GM23338 (cell line): ENCODE data around the gene NCAPD3. TPM values are rescaled to one million over a fixed set of nuclear protein-coding genes. Genes with fewer than 3 reads are reported as not detected.

Source experiments
- ATAC-seq: fragments of 200-7000 bp; cut with Tn5 transposase; 3 replicates; pipeline ENCODE4 v1.9.1; 2020
- DNase-seq: peaks from one replicate; pipeline ENCODE4 v3.0.0-alpha.2; 2015; ENCODE audit warnings: low spot score
- H2AFZ ChIP-seq: fragments of 200-600 bp; sonication (generic); 2 replicates; pipeline ENCODE4 v1.8.0; 2016; ENCODE audit warnings: antibody characterized with exemption, mild to moderate bottlenecking, moderate library complexity
- H3F3A ChIP-seq: fragments of 200-600 bp; sonication (generic); replicated peaks from 2 replicates; pipeline ENCODE4 v1.8.0; 2017; ENCODE audit warnings: antibody characterized with exemption, mixed run types, low read depth
- H3K27ac ChIP-seq: fragments of 200-600 bp; sonication (generic); 2 replicates; pipeline ENCODE4 v1.6.1; 2016; ENCODE audit warnings: low read depth
- H3K27me3 ChIP-seq: fragments of 200-600 bp; sonication (generic); 2 replicates; pipeline ENCODE4 v1.8.0; 2016; ENCODE audit warnings: mild to moderate bottlenecking, mixed run types, moderate library complexity; ENCODE audit not compliant: insufficient read depth
- H3K36me3 ChIP-seq: fragments of 200-600 bp; sonication (generic); 2 replicates; pipeline ENCODE4 v1.8.0; 2016; ENCODE audit warnings: mild to moderate bottlenecking; ENCODE audit not compliant: insufficient read depth
- H3K4me1 ChIP-seq: fragments of 200-600 bp; sonication (generic); 2 replicates; pipeline ENCODE4 v1.8.0; 2016; ENCODE audit warnings: mild to moderate bottlenecking, moderate library complexity; ENCODE audit not compliant: insufficient read depth
- H3K4me2 ChIP-seq: fragments of 200-600 bp; sonication (generic); 2 replicates; pipeline ENCODE4 v1.7.1; 2017; ENCODE audit warnings: mixed run types
- H3K4me3 ChIP-seq: fragments of 200-600 bp; sonication (generic); 2 replicates; pipeline ENCODE4 v1.6.1; 2016; ENCODE audit warnings: mixed run types
- H3K79me2 ChIP-seq: fragments of 200-600 bp; sonication (generic); replicated peaks from 2 replicates; pipeline ENCODE4 v1.8.0; 2017; ENCODE audit warnings: mild to moderate bottlenecking; ENCODE audit not compliant: insufficient read depth
- H3K9me2 ChIP-seq: fragments of 200-600 bp; sonication (generic); 2 replicates; pipeline ENCODE4 v1.8.0; 2017; ENCODE audit not compliant: insufficient read depth
- H4K20me1 ChIP-seq: fragments of 200-600 bp; sonication (generic); replicated peaks from 2 replicates; pipeline ENCODE4 v1.8.0; 2017; ENCODE audit warnings: mild to moderate bottlenecking; ENCODE audit not compliant: insufficient read depth
- H3K27ac Mint-ChIP-seq: 2 replicates; pipeline ENCODE4 v1.8.0; 2020; ENCODE audit warnings: inconsistent platforms, mild to moderate bottlenecking, moderate library complexity, mixed read lengths
- H3K27me3 Mint-ChIP-seq: 3 replicates; pipeline ENCODE4 v1.8.0; 2022; ENCODE audit warnings: low read depth, mild to moderate bottlenecking, moderate library complexity, mixed read lengths, inconsistent platforms; ENCODE audit not compliant: insufficient read depth, poor library complexity
- H3K36me3 Mint-ChIP-seq: 3 replicates; pipeline ENCODE4 v1.8.0; 2021; ENCODE audit warnings: low read depth, mild to moderate bottlenecking, inconsistent platforms, moderate library complexity, mixed read lengths
- H3K4me1 Mint-ChIP-seq: 3 replicates; pipeline ENCODE4 v1.8.0; 2020; ENCODE audit warnings: mild to moderate bottlenecking, inconsistent platforms, mixed read lengths
- H3K4me3 Mint-ChIP-seq: 3 replicates; pipeline ENCODE4 v1.8.0; 2021; ENCODE audit warnings: moderate library complexity, mild to moderate bottlenecking, inconsistent platforms, mixed read lengths
- H3K9me3 Mint-ChIP-seq: 3 replicates; pipeline ENCODE4 v1.8.0; 2020; ENCODE audit warnings: moderate library complexity, mild to moderate bottlenecking, inconsistent platforms, mixed read lengths
- CREB1 ChIP-seq: fragments of 250-450 bp; sonication (Bioruptor Pico); IDR thresholded peaks from 2 replicates; pipeline ENCODE4 v1.5.0; 2020; ENCODE audit warnings: low read depth, mild to moderate bottlenecking, moderate library complexity
- CTCF ChIP-seq, 2 experiments: fragments of 200-600 bp in 1 of 2; sonication (generic) in 1 of 2; conservative IDR thresholded peaks; 2 replicates each; pipeline versions ENCODE4 v1.5.1 to v1.6.1; 2016 to 2017; ENCODE audit warnings: antibody characterized with exemption in 2 of 2, low read depth in 2 of 2, mild to moderate bottlenecking in 2 of 2, moderate library complexity in 1 of 2
- STAT1 ChIP-seq: IDR thresholded peaks from one replicate; pipeline ENCODE4 v1.6.1; 2016; ENCODE audit warnings: antibody characterized with exemption; ENCODE audit not compliant: unreplicated experiment
- polyA plus RNA-seq: library from polyadenylated mRNA; unstranded; fragments of >200 nt; fragmentation: Nextera tagmentation; extraction: Ambion mirVana; gene quantifications from 2 replicates; pipeline ENCODE4 v1.2.1, GENCODE V29; 2016
- total RNA-seq: library from RNA; depleted of rRNA; stranded (reverse); fragments of >200 nt; shearing (Covaris generic); gene quantifications from 2 replicates; pipeline ENCODE4 v1.2.3, GENCODE V29; 2014
- TF ChIP-seq, protein P1 (sequence below): fragments of 250-450 bp; sonication (Bioruptor Pico); IDR thresholded peaks from 2 replicates; pipeline ENCODE4 v1.5.0; 2020; ENCODE audit warnings: mild to moderate bottlenecking, moderate library complexity

Gene NCAPD3
- total and polyA plus RNA-seq, 2 experiments from 2014 or later: 37.1 to 49.8 TPM

- Histone ChIP-seq H2AFZ (no peak overlapping the region), H3K4me2 (no peak overlapping the region), H3K36me3 (peaks cover 22% of the 10 kb centered on the region; the same call in 1 of the 2 replicates), H3K9me2 (no peaks in the 10 kb centered on the region), H4K20me1 (peaks cover 26% of the 10 kb centered on the region), H3K4me1 (no peaks in the 10 kb centered on the region), H3K27ac (no peak overlapping the region), H3K79me2 (peaks cover 84% of the 10 kb centered on the region), H3K27me3 (no peaks in the 10 kb centered on the region), H3K4me3 (no peak overlapping the region), H3F3A (no peaks in the 10 kb centered on the region)
- ATAC-seq (no peak), DNase-seq (no peak)
- Mint-ChIP-seq H3K4me1 (no peaks in the 10 kb centered on the region), H3K9me3 (no peaks in the 10 kb centered on the region), H3K36me3 (peaks cover 36% of the 10 kb centered on the region), H3K27me3 (no peaks in the 10 kb centered on the region), H3K27ac (no peak overlapping the region), H3K4me3 (no peak overlapping the region)
- TF ChIP-seq STAT1 (no peak), CREB1 (no peak)
These were observed 7.9 kb downstream of the NCAPD3 start for GRCh38 chr11:134215836-134216235.

GRCh38 chr11:134207538-134208239 is 16.1 kb downstream of the NCAPD3 start:
- Mint-ChIP-seq H3K9me3 (no peaks in the 10 kb centered on the region), H3K27ac (no peak overlapping the region), H3K36me3 (peaks cover 64% of the 10 kb centered on the region), H3K4me1 (no peaks in the 10 kb centered on the region), H3K27me3 (peaks cover 3% of the 10 kb centered on the region), H3K4me3 (no peak overlapping the region)
- Histone ChIP-seq H3K9me2 (no peaks in the 10 kb centered on the region), H3K79me2 (peaks cover 28% of the 10 kb centered on the region), H3K27ac (peak overlapping the region; percentile 61; the same call in 1 of the 2 replicates), H3K4me3 (no peak overlapping the region), H3K36me3 (peaks cover 61% of the 10 kb centered on the region), H2AFZ (no peak overlapping the region), H3K4me1 (no peaks in the 10 kb centered on the region), H3K4me2 (no peak overlapping the region), H4K20me1 (peaks cover 14% of the 10 kb centered on the region), H3K27me3 (no peaks in the 10 kb centered on the region), H3F3A (0 out of 2 replicates have a peak, but pooled peaks cover 4% of the 10 kb centered on the region)
- TF ChIP-seq CREB1: 0 out of 2 replicates have a peak, but pooled peaks have one; percentile 13
- peak; percentile 70 to 81 for TF ChIP-seq CTCF (conservative IDR thresholded peaks at IDR 0.05; ENCODE audit: low read depth in 2 of 2)
- TF ChIP-seq, protein P1, sequence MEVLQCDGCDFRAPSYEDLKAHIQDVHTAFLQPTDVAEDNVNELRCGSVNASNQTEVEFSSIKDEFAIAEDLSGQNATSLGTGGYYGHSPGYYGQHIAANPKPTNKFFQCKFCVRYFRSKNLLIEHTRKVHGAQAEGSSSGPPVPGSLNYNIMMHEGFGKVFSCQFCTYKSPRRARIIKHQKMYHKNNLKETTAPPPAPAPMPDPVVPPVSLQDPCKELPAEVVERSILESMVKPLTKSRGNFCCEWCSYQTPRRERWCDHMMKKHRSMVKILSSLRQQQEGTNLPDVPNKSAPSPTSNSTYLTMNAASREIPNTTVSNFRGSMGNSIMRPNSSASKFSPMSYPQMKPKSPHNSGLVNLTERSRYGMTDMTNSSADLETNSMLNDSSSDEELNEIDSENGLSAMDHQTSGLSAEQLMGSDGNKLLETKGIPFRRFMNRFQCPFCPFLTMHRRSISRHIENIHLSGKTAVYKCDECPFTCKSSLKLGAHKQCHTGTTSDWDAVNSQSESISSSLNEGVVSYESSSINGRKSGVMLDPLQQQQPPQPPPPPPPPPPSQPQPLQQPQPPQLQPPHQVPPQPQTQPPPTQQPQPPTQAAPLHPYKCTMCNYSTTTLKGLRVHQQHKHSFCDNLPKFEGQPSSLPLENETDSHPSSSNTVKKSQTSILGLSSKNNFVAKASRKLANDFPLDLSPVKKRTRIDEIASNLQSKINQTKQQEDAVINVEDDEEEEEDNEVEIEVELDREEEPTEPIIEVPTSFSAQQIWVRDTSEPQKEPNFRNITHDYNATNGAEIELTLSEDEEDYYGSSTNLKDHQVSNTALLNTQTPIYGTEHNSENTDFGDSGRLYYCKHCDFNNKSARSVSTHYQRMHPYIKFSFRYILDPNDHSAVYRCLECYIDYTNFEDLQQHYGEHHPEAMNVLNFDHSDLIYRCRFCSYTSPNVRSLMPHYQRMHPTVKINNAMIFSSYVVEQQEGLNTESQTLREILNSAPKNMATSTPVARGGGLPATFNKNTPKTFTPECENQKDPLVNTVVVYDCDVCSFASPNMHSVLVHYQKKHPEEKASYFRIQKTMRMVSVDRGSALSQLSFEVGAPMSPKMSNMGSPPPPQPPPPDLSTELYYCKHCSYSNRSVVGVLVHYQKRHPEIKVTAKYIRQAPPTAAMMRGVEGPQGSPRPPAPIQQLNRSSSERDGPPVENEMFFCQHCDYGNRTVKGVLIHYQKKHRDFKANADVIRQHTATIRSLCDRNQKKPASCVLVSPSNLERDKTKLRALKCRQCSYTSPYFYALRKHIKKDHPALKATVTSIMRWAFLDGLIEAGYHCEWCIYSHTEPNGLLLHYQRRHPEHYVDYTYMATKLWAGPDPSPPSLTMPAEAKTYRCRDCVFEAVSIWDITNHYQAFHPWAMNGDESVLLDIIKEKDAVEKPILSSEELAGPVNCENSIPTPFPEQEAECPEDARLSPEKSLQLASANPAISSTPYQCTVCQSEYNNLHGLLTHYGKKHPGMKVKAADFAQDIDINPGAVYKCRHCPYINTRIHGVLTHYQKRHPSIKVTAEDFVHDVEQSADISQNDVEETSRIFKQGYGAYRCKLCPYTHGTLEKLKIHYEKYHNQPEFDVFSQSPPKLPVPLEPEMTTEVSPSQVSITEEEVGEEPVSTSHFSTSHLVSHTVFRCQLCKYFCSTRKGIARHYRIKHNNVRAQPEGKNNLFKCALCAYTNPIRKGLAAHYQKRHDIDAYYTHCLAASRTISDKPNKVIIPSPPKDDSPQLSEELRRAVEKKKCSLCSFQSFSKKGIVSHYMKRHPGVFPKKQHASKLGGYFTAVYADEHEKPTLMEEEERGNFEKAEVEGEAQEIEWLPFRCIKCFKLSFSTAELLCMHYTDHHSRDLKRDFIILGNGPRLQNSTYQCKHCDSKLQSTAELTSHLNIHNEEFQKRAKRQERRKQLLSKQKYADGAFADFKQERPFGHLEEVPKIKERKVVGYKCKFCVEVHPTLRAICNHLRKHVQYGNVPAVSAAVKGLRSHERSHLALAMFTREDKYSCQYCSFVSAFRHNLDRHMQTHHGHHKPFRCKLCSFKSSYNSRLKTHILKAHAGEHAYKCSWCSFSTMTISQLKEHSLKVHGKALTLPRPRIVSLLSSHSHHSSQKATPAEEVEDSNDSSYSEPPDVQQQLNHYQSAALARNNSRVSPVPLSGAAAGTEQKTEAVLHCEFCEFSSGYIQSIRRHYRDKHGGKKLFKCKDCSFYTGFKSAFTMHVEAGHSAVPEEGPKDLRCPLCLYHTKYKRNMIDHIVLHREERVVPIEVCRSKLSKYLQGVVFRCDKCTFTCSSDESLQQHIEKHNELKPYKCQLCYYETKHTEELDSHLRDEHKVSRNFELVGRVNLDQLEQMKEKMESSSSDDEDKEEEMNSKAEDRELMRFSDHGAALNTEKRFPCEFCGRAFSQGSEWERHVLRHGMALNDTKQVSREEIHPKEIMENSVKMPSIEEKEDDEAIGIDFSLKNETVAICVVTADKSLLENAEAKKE: no peak
- ATAC-seq (peak; percentile 50), DNase-seq (peak; percentile 64)
